Lower lobe of right lung (tissue), 2 donors: ENCODE measurements around the gene SEPTIN8. TPM values are rescaled to one million over a fixed set of nuclear protein-coding genes. Genes with fewer than 3 reads are reported as not detected.

Source experiments
- ATAC-seq, 2 donors: fragments of 200-7000 bp; cut with Tn5 transposase; one replicate each; pipeline ENCODE4 v1.9.1; 2020 to 2022; ENCODE audit warnings: mild to moderate bottlenecking in 2 of 2, moderate library complexity in 2 of 2
- DNase-seq: peaks from one replicate; pipeline ENCODE4 v3.0.0-alpha.2; 2020
- H3K27ac ChIP-seq: fragments of 200-600 bp; one replicate; pipeline ENCODE4 v1.8.0; 2022
- H3K27me3 ChIP-seq: fragments of 200-600 bp; one replicate; pipeline ENCODE4 v1.8.0; 2022; ENCODE audit warnings: low read depth
- H3K36me3 ChIP-seq: fragments of 200-600 bp; one replicate; pipeline ENCODE4 v1.8.0; 2022; ENCODE audit warnings: mild to moderate bottlenecking
- H3K4me1 ChIP-seq: fragments of 200-600 bp; one replicate; pipeline ENCODE4 v1.8.0; 2022
- H3K4me3 ChIP-seq: fragments of 200-600 bp; one replicate; pipeline ENCODE4 v1.8.0; 2022; ENCODE audit warnings: mild to moderate bottlenecking
- H3K9me3 ChIP-seq: fragments of 200-600 bp; one replicate; pipeline ENCODE4 v1.8.0; 2022
- CTCF ChIP-seq: fragments of 200-600 bp; IDR thresholded peaks from one replicate; pipeline ENCODE4 v1.8.0; 2022; ENCODE audit warnings: antibody characterized with exemption, mild to moderate bottlenecking
- intact Hi-C: fragments of 100-400 bp; cut with DNase I; formaldehyde crosslinking; loops from one replicate; pipeline ENCODE4 v1.11.0; 2022
- total RNA-seq: library from RNA; stranded (reverse); fragmentation: NEBNext Ultra II Directional; extraction: Animal tissue kit (Norgen Biotek cat#: 25700); gene quantifications from one replicate; pipeline ENCODE4 v1.2.1, GENCODE V29; 2021
- donor health status: DM: no; HTN: yes; CAD: no; lungs with severe emphysema.

The SEPTIN8 gene
- total RNA-seq, 1 donor from 2014 or later = 32.8 TPM

GRCh38 chr5:132770476-132771159 is 6.4 kb downstream of the SEPTIN8 start:
- H3K4me1 ChIP-seq = peaks cover 38% of the 10 kb centered on the region
- H3K36me3 ChIP-seq = no peaks in the 10 kb centered on the region
- no peak for ATAC-seq
- TF ChIP-seq CTCF = no peak
- intact Hi-C loops = no loop called here
- no peak for DNase-seq
- H3K4me3 ChIP-seq = no peak overlapping the region
- peak overlapping the region; percentile 57 for H3K27ac ChIP-seq
- H3K9me3 ChIP-seq = no peaks in the 10 kb centered on the region
- H3K27me3 ChIP-seq = no peaks in the 10 kb centered on the region

GRCh38 chr5:132768485-132768868 is 8.6 kb downstream of the SEPTIN8 start:
- no peak overlapping the region for H3K27ac ChIP-seq
- peaks cover 17% of the 10 kb centered on the region for H3K36me3 ChIP-seq
- no peak overlapping the region for H3K4me3 ChIP-seq
- TF ChIP-seq CTCF = no peak
- H3K9me3 ChIP-seq = no peaks in the 10 kb centered on the region
- no peaks in the 10 kb centered on the region for H3K27me3 ChIP-seq
- ATAC-seq = no peak
- peaks cover 31% of the 10 kb centered on the region for H3K4me1 ChIP-seq
- intact Hi-C loops = no loop called here
- no peak for DNase-seq

DNA sequence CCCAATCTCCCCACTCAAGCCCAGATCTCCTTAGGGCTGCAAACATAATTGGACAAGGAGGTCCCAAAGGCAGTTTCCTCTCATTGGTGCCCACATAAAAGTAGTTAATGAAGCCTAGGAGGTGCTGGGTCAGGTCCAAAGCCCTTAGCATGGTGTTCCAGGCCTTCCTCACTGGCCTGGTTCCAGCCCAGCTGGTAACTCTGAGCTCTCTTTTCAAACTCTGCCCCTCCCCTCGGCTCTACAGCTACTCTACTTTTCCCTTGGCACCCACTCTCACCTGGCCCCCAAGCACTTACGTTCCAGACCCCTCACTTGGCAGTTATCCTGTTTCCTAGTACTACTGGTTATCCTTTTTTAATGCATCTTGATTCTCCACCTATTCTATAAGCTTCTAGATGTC is 9.9 kb downstream of the SEPTIN8 start:
- intact Hi-C loops = no loop called here

DNA sequence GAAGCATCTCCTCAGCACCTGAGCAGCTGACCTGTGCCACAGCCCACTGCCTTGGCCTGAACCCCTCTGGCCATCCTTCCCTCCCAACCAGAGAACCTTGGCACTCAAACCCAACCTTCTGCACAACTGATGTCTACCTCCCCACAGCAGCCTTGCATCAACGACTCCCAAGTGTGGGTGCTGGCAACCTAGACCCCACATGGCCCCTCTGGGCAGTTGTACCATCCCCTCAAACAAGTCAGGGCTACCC is 10.3 kb downstream of the SEPTIN8 start:
- DNase-seq (no peak), ATAC-seq (no peak)
- no peak for TF ChIP-seq CTCF

More for the DNA sequence above, 9.9 kb downstream of the SEPTIN8 start:
- Histone ChIP-seq H3K36me3 (peaks cover 30% of the 10 kb centered on the region), H3K27ac (no peak overlapping the region), H3K4me3 (no peak overlapping the region), H3K4me1 (peaks cover 31% of the 10 kb centered on the region), H3K27me3 (no peaks in the 10 kb centered on the region), H3K9me3 (no peaks in the 10 kb centered on the region)
- ATAC-seq (no peak), DNase-seq (no peak)
- TF ChIP-seq CTCF = no peak

DNA sequence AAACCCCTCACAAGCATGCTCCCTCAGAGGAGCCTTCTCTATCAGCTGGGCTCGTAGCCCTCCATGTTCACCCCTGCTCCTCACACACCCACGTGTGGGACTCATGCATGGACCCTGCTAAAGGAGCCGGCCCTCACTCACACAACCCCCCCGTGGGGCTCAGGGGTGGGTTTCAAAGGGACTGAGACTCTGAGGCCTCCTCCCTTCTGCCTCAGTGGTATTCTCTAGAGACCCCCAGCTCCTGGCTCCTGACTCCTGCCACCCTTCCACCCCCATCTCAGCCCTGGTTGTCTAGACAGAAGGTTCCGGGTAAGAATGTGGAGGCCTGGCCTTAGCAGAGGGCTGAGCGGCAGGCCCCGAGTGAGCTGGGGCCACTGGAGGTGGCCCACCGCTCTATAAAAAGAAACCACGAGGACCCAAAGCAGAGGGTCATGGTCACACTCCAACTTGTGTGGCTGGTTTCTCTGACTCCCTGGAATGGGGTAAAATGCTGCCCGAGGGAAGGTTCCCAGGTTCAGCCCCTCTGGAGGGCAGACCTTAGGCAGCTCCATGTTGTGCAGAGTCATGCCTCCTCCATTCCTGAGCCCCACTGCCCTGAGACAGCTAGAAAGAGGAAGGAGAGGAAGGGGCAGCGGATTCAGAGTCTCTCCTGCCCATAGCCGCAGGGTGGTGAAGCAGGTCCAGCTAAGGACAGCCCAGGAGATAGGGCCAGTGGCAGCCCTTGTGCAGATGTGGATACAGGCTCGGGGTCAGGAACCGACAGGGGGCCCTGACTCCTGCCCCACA is 10.8 kb downstream of the SEPTIN8 start:
- Histone ChIP-seq H3K4me3 (no peak overlapping the region), H3K27ac (no peak overlapping the region), H3K36me3 (peaks cover 39% of the 10 kb centered on the region), H3K9me3 (no peaks in the 10 kb centered on the region), H3K27me3 (no peaks in the 10 kb centered on the region), H3K4me1 (peaks cover 24% of the 10 kb centered on the region)
- TF ChIP-seq CTCF = no peak
- DNase-seq = no peak
- ATAC-seq = no peak
- intact Hi-C loops = no loop called here

More for the DNA sequence above, 10.3 kb downstream of the SEPTIN8 start:
- no peak overlapping the region for H3K4me3 ChIP-seq
- no peaks in the 10 kb centered on the region for H3K27me3 ChIP-seq
- H3K27ac ChIP-seq = no peak overlapping the region
- H3K4me1 ChIP-seq = peaks cover 29% of the 10 kb centered on the region
- no peaks in the 10 kb centered on the region for H3K9me3 ChIP-seq
- H3K36me3 ChIP-seq = peaks cover 34% of the 10 kb centered on the region
- intact Hi-C loops = no loop called here
